Activated CD4-positive, CD25-positive, alpha-beta regulatory T cell treated with anti-CD3 and anti-CD28 coated beads, Interleukin-2, amount 50 U/mL, for 24 hours (primary cell): Measurements from ENCODE around the gene SPTB.

Source experiments
- ATAC-seq, 2 donors: fragments of 150-1000 bp; cut with Tn5 transposase; one replicate each; pipeline ENCODE4 v1.10.0; 2021; ENCODE audit warnings: mild to moderate bottlenecking in 1 of 2, moderate library complexity in 1 of 2

Gene SPTB

DNA sequence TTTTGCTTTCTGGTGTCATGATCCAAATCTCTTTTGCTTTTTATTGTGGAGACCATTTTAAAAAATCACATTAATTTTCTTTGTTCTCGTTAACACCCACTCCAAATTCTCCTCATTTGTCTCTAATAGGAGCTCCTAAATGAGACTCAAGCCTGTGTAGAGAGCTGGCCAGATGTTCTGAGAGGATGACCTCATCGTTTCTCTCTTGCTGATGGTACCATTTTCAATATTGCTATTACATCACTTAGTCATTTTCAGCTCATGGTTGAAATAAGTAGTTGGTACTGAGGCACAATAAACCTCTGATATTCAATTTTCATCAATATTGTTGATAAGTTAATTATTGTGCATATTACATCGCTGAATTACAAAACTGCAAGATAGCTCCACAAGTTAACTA is 31.5 kb downstream of the SPTB start:
- peak; percentile 35 to 73 for ATAC-seq

GRCh38 chr14:64846319-64846718 is 33.4 kb downstream of the SPTB start:
- no peak for ATAC-seq

DNA sequence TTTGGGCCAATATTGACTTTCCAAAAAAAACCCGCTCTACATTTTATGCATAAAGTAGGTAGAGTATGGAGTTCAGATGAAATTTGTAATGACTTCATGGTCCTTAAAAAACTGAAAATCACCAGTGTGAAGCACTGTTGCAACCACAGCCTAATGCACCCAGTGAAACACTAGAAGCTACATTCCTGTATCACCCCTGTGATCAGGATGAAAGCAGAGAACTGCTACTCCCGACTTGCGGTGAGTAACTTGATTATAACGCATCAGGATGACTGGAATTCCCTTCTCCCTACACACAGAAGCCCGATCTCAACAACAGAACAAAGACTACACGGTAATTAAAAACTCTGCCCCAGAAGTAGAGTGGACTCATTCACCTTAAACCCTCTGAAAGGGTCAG is 33.8 kb downstream of the SPTB start:
- no peak for ATAC-seq

DNA sequence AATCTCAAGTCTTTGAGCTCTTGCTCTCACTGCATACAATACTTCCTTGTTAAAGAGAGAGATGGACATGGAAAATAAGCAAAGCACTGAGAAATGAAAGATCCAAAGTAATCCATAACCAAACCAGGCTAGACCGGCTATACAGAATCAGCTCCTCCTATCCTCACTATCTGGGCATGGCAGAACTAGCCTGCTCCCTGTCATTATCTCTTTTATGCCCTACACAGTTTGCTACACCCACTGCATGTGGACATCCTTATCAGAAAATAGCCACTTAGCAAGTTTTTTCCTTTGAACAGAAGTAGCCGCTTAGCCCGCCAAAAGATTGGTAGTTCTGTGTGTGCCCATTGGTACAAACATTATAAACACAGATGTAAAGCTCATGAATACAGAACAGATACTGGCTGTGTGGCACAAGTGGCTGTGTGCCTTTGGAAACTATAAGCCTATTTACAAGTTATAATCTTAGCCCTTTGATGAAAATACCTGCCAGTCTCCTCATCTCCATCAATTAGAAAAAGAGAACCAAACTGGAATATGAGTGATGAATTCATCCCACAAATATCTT is 34.7 kb downstream of the SPTB start:
- ATAC-seq, result no peak

DNA sequence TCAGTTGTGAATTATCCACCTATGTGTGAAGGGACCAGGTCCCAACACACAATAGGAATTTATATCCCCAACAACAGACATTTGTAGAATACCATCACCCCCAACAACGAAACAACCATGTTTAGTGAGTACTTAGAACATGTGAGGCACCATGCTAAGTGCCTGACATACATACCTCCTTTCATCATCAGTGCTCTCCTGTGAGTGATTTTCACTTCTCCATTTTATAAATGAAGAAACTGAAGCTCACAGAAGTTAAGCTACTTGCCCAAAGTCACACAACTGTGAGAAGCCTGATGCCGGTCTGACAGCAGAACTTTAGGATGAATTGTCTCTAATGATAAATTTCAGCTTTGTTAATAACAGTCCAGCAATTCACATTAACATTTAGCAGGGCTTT is 35.4 kb downstream of the SPTB start:
- ATAC-seq, result no peak

- no peak for ATAC-seq
These were observed 36.2 kb downstream of the SPTB start for GRCh38 chr14:64843548-64843947.

DNA sequence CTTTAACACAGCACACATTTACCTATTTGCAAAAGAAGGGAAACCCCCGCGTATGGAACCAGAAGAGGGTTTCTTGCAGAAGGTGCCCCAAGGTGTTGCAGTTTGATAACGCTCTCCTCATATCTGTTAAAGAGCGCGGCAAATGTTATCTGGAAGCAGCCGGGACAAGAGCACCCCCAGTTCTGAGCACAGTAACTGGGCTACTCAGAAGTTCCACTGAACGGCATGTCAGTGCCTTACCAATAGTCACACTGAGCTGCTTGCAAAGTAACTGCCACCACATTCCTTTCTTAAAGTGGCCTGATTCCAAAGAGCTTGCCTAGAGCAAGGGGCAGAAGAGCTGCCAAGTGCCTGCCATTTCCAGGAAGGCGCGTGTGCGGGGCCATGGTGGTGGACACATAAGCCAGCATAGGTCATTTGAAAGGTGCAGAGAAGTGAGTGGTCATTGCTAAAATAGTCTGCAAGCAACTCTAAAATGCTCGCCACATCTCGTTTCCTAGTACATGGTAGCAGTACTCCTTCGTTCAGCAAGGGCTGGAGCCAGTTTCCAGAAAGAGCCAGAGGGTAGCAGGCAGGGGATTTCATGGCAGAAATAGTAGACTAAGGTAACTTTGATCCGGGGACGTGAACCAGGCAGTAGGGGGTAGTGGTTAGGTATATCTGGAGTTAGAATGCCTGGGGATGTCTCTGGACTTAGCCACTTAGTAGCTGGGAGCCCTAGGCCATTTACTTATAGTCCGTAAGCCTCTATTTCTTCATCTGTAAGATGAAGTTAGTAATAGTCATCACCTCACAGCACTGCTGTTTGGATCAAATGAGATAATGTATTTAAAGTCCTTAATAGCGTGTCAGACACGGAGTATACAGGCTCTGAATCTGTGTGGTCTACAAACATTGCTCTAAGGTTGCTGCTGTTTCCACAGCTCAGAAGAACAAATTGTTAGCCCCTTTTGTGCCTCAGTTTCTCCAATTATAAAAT is 37.6 kb downstream of the SPTB start:
- ATAC-seq, result no peak

DNA sequence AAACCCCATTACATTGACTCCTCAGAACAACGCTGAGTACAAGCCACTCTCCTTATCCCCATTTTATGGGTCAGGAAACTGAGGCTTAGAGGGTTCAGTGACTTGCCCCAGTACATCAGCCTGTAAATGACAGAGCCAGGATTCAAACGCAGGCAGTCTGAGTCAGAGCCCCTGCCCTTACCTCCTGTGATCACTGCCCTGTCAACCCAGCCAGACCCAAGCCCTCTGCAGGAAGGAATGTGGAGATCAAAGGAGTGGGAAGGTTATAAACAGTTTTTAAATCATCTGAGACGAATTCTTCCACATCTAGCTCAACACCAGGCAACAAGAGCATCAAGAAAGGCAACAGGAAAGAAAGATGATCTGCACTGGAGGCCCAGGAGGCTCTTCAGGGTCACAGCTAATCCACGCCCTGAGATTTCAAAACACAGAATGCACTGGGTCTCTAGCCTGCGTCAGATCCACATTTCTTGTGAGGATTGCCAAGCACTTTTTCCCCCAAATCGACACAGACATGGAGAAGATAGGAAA is 38.5 kb downstream of the SPTB start:
- no peak for ATAC-seq

GRCh38 chr14:64838656-64839055 is 41.1 kb downstream of the SPTB start:
- no peak for ATAC-seq

GRCh38 chr14:64835431-64835830 is 44.3 kb downstream of the SPTB start:
- ATAC-seq, result no peak

DNA sequence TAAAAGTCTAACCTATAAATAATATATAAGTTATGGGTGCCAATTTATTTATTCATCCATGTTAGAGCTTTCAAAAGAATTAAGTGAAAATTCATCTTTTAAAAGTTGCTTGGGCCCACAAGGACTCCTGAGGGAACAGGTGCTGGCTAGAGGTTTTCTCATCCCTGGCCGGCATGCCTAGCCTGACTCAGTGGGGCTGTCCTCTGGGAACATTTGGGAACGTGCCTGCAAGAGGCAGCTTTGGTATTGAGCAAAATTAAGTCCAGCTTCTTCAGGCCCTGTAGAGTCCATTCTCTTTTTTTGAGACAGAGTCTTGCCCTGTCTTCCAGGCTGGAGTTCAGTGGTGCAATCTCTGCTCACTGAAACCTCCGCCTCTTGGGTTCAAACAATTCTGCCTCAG is 44.7 kb downstream of the SPTB start:
- ATAC-seq, result no peak

DNA sequence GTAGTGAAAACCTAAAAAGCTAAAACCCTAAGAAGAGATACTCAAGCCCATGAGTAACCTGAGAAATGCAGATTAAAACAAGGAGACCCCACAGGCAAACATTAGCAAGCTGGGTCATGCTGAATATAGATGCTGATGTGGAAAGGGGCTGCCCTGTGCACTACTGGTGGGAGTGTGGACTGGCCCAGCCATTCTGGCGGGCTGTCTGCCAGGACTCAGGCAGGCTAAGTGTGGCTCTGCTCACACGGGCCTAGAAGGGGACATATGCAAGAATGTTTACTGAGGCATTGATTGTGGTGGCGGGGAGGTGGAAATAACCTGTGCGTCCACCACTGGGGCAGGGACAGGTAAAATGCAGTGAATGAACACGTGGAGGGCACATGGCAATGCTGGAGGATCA is 48.3 kb downstream of the SPTB start:
- no peak for ATAC-seq

DNA sequence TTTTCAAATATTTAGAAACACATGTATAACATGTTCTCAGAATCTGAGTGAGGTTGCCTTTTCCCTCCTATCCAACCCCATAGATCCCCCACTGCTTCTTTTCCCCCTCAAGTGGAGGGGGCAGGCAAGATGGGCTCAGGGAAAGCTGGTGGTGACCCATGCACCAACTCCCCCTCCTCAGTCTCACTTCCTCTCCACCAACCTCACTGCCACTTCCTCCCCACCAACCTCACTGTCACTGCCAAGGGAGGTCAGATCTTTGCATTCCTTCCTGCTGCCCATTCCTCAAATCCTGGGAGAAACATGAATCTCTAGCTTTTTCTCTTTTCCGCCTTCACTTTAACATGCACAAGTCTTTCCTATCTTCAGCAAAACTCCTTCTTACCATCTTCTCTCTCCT is 48.7 kb downstream of the SPTB start:
- no peak for ATAC-seq

DNA sequence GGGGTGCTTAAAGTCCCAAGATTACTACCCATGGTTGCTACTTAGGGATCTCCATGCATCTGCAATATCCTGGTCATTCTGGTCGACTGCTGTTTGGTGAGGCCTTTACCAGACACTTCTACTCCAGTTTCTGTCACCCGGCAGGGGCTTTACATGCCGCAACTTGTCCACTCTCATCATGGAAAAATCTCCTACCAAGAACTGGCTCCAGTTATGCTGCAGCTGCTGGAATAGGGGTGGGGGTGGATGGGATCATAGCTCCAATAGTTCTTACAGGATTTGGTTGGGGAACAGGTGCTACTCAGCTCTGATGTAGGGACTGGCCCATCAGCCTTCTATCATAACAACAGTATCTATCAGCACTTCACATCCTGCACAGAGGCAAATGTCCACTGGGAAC is 51.6 kb downstream of the SPTB start:
- ATAC-seq, result no peak

DNA sequence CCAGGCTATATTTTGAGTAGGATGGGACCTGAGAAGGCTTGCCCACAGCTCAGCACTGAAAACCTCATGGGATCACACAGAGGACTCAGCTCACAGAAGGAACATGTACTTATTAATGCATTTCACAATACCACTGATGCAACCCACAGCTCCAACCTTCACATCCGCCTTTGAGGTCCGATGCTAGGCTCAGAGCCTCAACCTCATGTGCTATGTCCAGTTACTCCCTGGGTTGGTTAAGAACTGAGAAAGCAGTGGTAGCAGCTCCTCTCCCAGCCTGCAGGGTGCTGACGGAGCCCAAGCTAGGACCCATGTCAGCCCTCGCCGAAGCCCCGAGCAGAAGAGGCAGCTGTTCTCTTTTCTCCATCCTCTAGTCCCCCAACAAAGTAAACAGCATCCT is 52.9 kb downstream of the SPTB start:
- ATAC-seq, result no peak

DNA sequence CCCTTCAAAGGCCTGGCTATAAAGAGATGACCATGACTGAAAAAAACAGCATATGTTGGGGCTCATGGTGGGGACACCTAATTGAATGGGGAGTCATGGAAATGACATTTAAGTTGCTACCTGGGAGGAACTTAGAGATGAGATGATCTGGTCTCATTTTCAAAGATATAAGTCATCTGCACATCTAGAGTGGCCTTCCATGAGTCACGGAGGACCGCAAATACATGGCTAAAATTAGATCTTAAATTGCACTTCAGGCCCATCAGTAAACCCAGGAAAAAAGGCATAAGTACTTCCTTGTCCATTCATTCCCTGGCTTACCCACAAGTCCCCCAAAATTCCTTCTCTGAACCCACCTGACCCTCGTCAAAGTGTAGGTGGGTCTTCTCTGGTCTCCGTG is 53.4 kb downstream of the SPTB start:
- ATAC-seq, result no peak

- no peak for ATAC-seq
These were observed 54.2 kb downstream of the SPTB start for GRCh38 chr14:64825509-64825908.

- ATAC-seq, result no peak
These were observed 54.7 kb downstream of the SPTB start for GRCh38 chr14:64825006-64825405.

DNA sequence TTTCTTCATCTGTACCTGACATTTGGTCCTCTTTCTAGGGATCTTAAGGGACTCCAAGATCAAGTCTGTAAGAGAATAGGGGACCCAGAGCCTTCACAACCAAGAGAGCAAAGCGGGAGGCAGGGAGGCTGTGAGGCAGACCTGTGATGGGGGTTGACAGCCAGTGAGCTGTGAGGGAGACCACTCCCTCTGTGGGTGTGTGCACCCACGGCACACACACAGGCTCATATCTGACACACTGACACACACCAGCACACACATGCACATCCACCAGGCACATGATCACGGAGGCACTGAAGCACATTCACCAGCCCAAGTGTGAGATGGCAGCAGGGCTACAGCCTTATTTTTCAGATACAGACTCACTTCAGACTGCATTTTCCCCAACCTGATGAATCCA is 55.2 kb downstream of the SPTB start:
- ATAC-seq, result no peak

DNA sequence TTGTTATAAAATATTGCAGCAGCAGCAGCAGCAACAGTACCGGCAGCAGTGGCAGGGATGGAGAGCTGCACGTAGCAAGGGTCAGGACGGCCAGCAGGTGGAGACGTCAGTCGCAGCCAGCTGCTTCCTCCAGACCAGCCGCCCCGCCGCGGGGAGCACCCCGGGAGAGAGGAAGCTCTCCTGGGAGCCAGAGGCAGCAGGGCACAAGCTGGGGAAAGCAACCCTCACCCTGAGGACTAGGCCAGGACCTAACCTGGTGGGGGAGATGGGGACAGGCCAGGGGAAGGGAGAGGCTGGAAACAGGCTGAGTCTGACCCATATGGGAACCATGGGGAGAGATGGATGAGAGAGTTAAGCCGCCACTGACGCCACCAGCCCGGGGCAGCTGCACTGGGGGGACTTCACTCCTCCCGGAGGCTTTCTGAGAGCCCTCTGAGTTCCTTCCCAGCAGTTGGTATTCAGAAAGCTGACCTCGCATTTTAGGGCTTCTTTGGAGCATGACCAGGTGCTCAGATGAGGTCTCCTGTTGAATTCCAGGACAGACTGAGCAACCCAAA is 56.3 kb downstream of the SPTB start:
- peak; percentile 73 to 80 for ATAC-seq

GRCh38 chr14:64821651-64822050 is 58.1 kb downstream of the SPTB start:
- no peak for ATAC-seq

DNA sequence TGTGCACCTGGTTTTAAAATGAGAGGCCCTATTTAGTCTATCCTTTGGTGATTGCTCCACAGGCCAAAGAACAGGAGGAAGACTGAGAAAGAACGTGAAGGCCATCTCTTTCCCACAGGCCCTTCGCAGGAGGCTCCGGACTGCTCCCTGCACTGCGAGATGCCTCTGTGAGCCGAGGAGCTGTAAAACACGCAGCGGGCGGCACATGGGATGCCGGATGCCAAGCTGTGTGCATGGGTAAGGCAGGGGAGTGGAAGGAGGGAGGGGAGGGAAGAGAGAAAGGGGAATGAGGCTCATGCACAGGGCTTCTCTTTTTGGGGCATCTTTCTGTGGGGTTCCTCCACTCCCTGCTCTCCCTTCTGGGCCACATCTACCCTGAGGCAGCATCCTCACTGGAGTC is 61.6 kb downstream of the SPTB start:
- ATAC-seq, result no peak

GRCh38 chr14:64817631-64818030 is 62.1 kb downstream of the SPTB start:
- ATAC-seq, result no peak

DNA sequence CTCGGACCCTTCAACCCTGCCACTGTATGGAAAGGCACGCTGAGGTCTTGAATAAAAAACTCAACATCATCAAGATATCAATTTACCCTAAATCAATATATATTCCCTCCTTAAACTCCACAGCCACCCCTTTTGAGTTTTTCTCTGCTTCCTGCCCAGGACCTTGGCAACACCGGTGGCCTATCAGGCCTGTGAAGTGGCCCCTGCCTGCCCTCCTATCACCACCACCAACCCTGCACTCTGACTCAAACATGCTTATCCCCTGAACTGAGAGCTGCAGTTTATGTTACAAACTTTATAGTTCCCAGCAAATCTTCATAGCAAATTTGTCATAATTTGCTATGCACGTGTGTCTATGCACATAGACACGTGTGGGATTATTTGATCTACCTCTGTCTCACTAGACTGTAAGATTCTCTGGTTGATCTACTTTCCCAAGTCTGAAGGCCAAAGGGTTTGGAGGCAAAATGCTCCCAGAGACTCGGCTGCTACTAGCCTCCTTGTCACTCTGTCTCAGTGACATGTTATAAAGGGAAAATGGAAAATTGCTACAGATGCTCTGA is 63.4 kb downstream of the SPTB start:
- ATAC-seq, result no peak
